Lung (tissue), 12 donors: ENCODE data around the gene OR1K1. TPM values are rescaled to one million over a fixed set of nuclear protein-coding genes. Genes with fewer than 3 reads are reported as not detected.
"Not testable (repeated sequence)": the region's sequence is repeated elsewhere in the genome, so short reads cannot be mapped to it uniquely, and the experiment has no call there.

Experiments used
- ATAC-seq: fragments of 200-7000 bp; cut with Tn5 transposase; one replicate; pipeline ENCODE4 v1.9.1; 2020; ENCODE audit warnings: moderate number of reproducible peaks; ENCODE audit not compliant: insufficient read depth, low FRiP score
- DNase-seq, 3 donors: peaks; one replicate each; pipeline ENCODE4 v3.0.0-alpha.2; 2013 to 2017
- H3K27ac ChIP-seq, 2 donors: one replicate each; pipeline ENCODE4 v1.5.1; 2013; ENCODE audit warnings: mild to moderate bottlenecking in 2 of 2, moderate library complexity in 2 of 2, control low read depth in 1 of 2, inconsistent platforms in 1 of 2, low read depth in 1 of 2, low read length in 1 of 2
- H3K27me3 ChIP-seq, 3 donors: one replicate each; pipeline ENCODE4 v1.5.1; 2013; ENCODE audit warnings: low read length in 2 of 3; ENCODE audit not compliant: control insufficient read depth in 3 of 3, insufficient read depth in 3 of 3
- H3K36me3 ChIP-seq, 4 donors: one replicate each; pipeline ENCODE4 v1.5.1; 2013; ENCODE audit warnings: low read length in 4 of 4, mild to moderate bottlenecking in 1 of 4, moderate library complexity in 1 of 4; ENCODE audit not compliant: control insufficient read depth in 4 of 4, insufficient read depth in 4 of 4
- H3K4me1 ChIP-seq, 5 donors: one replicate each; pipeline ENCODE4 v1.5.1; 2013; ENCODE audit warnings: low read length in 5 of 5, mild to moderate bottlenecking in 2 of 5, moderate library complexity in 1 of 5; ENCODE audit not compliant: control insufficient read depth in 5 of 5, insufficient read depth in 5 of 5
- H3K4me3 ChIP-seq: one replicate; pipeline ENCODE4 v1.5.1; 2013; ENCODE audit warnings: mild to moderate bottlenecking, control low read depth, moderate library complexity
- H3K9ac ChIP-seq, 2 donors: one replicate each; pipeline ENCODE4 v1.5.1; 2013; ENCODE audit warnings: low read length in 2 of 2, control low read depth in 1 of 2; ENCODE audit not compliant: insufficient read depth in 1 of 2
- H3K9me3 ChIP-seq, 4 donors: one replicate each; pipeline ENCODE4 v1.5.1; 2013; ENCODE audit warnings: low read length in 3 of 4, mild to moderate bottlenecking in 1 of 4, moderate library complexity in 1 of 4; ENCODE audit not compliant: control insufficient read depth in 4 of 4, insufficient read depth in 3 of 4
- WGBS, 2 donors: extraction: QIAGEN DNeasy Blood & Tissue Kit; methylation state at CpG; one replicate each; pipeline ENCODE4 v1.1.7; 2013; 5-methylcytosine and 5-hydroxymethylcytosine counted together
- polyA plus RNA-seq, 2 donors: library from polyadenylated mRNA; stranded (reverse); fragments of 200-250 nt; gene quantifications; one replicate each; pipeline ENCODE4 v1.2.1, GENCODE V29; 2013
- total RNA-seq, 2 donors: library from RNA; depleted of rRNA in 1 of 2; stranded (reverse); fragments of >200 nt in 1 of 2; gene quantifications; one replicate each; pipeline ENCODE4 v1.2.1, GENCODE V29; 2014 to 2021
- TF ChIP-seq, protein P1 (sequence below): IDR thresholded peaks from 2 replicates; pipeline ENCODE4 v1.5.1; 2012; ENCODE audit warnings: mild to moderate bottlenecking; ENCODE audit errors: control extremely low read depth, extremely low read depth
- donor health status: control.
- donor health status: control.
- donor health status: Bipolar disorder and iron deficiency.
- donor health status: healthy.
- donor health status: DM: yes; HTN: yes; CAD: no.

Gene OR1K1
- total and polyA plus RNA-seq, 4 donors: not detected

DNA sequence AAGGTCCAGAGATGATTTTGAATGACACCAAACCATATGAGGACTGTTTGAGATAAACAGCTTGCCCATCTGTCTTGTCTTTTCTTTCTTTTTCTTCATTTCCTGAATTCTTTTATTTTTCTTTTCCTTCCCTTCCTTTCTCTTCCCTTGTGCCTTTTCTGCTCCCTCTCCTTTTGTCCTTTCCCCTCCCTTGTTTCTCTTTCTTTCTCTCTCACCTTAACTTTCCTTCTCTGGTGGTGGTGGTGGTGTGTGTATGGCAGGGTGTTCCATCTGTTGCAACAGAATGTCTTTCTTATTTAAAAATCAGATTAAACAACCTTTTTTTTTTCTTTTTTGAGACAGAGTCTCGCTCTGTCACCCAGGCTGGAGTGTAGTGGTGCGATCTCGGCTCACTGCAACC is 32.3 kb downstream of the OR1K1 start:
- 87 to 89% methylated on average over 3 of the region's 3 CpGs for WGBS, 2 donors
- DNase-seq (no peak), ATAC-seq (no peak)
- Histone ChIP-seq H3K27ac (no peak overlapping the region), H3K4me1 (peaks cover 0 to 7% (median under 1%) of the 10 kb centered on the region in 5 donors), H3K36me3 (no peaks in the 10 kb centered on the region), H3K27me3 (no peaks in the 10 kb centered on the region), H3K4me3 (no peak overlapping the region), H3K9me3 (no peaks in the 10 kb centered on the region), H3K9ac (no peak overlapping the region)
- TF ChIP-seq, protein P1, sequence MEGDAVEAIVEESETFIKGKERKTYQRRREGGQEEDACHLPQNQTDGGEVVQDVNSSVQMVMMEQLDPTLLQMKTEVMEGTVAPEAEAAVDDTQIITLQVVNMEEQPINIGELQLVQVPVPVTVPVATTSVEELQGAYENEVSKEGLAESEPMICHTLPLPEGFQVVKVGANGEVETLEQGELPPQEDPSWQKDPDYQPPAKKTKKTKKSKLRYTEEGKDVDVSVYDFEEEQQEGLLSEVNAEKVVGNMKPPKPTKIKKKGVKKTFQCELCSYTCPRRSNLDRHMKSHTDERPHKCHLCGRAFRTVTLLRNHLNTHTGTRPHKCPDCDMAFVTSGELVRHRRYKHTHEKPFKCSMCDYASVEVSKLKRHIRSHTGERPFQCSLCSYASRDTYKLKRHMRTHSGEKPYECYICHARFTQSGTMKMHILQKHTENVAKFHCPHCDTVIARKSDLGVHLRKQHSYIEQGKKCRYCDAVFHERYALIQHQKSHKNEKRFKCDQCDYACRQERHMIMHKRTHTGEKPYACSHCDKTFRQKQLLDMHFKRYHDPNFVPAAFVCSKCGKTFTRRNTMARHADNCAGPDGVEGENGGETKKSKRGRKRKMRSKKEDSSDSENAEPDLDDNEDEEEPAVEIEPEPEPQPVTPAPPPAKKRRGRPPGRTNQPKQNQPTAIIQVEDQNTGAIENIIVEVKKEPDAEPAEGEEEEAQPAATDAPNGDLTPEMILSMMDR: no peak

DNA sequence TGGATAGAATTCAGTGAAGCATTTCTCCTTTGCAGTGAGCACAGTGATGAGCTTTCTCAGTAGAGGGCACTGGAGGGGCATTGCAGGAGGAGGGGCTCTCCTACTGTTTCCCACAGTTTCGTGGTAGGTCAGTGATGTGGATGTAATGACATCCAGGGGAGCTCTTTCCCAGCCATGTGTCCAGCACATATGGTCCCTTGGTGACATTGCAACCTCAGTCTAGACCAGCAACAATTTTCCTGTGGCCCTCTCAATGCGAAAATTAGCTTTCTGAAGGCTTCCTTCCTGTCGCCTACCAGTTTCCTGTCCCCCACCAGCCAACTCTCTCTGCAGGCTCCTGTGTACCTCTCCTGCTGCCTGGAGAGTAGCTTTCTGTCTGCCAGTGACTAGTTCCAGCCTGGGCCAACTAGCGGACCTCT is 35.4 kb downstream of the OR1K1 start:
- Histone ChIP-seq H3K27ac (no peak overlapping the region), H3K4me3 (no peak overlapping the region), H3K36me3 (no peaks in the 10 kb centered on the region), H3K27me3 (no peaks in the 10 kb centered on the region), H3K9me3 (no peaks in the 10 kb centered on the region), H3K9ac (no peak overlapping the region), H3K4me1 (no peaks in the 10 kb centered on the region)
- WGBS, 2 donors: 19 to 34% methylated on average over 4 of the region's 4 CpGs
- DNase-seq (peak in 2 of 3 donors; percentile 29), ATAC-seq (no peak)
- TF ChIP-seq, protein P1: no peak

DNA sequence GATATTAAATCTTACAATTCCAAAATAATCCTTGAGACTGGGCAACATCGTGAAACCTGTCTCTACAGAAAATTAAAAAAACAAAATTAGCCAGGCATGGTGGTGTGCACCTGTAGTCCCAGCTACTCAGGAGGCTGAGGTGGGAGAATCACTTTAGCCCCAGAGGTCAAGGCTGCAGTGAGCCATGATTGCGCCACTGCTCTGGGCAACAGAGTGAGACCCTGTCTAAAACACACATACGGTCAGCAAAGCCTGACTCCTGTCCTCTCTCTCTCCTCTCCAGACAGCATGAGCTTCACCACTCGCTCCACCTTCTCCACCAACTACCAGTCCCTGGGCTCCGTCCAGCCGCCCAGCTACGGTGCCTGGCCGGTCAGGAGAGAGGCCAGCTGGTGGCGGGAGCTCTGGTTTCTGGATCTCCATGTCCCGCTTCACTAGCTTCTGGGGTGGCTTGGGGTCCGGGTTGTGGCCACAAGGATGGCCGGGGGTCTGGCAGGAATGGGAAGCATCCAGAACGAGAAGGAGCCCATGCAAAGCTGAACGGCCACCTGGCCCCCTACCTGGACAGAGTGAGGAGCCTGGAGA is 37.4 kb downstream of the OR1K1 start:
- Histone ChIP-seq H3K9ac (no peak overlapping the region), H3K4me1 (no peaks in the 10 kb centered on the region), H3K36me3 (no peaks in the 10 kb centered on the region), H3K27ac (no peak overlapping the region), H3K27me3 (no peaks in the 10 kb centered on the region), H3K4me3 (no peak overlapping the region), H3K9me3 (no peaks in the 10 kb centered on the region)
- ATAC-seq (no peak), DNase-seq (no peak)
- 96 to 97% methylated on average over 14 of the region's 14 CpGs for WGBS, 2 donors
- TF ChIP-seq, protein P1: no peak

DNA sequence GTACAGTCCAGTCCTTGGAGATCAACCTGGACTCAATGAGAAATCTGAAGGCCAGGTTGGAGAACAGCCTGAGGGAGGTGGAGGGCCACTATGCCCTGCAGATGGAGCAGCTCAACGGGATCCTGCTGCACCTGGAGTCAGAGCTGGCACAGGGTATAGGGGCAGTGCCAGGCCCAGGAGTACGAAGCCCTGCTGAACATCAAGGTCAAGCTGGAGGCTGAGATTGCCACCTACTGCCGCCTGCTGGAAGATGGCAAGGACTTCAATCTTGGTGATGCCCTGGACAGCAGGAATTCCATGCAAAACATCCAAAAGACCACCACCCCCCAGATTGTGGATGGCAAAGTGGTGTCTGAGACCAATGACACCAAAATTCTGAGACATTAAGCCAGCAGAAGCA is 38.5 kb downstream of the OR1K1 start:
- H3K9ac ChIP-seq, H3K4me3 ChIP-seq, DNase-seq, H3K27ac ChIP-seq, H3K27me3 ChIP-seq, H3K36me3 ChIP-seq, H3K9me3 ChIP-seq, ATAC-seq, H3K4me1 ChIP-seq: not testable (repeated sequence)
- WGBS, 2 donors: 80 to 93% methylated on average over 3 of the region's 3 CpGs
